K562 treated with DMSO at 1 percent for 12 hours (cell line): Measurements from ENCODE around the gene TPRG1L. TPM values are rescaled to one million over a fixed set of nuclear protein-coding genes. Genes with fewer than 3 reads are reported as not detected.

ENCODE experiments used
- total RNA-seq: library from RNA; unstranded; fragments of 300-600 nt; gene quantifications from 2 replicates; pipeline ENCODE4 v1.2.3, GENCODE V29; 2022; ENCODE audit not compliant: insufficient read depth

Gene TPRG1L
- 21.6 and 24.4 TPM in 2 replicates for total RNA-seq

GRCh38 chr1:3624200-3625136 is at the start of gene TPRG1L:
Gene TPRG1L, plus strand, starts transcription at chr1:3625015. Its CDS starts 58 bp downstream, at chr1:3625073.

GRCh38 chr1:3611170-3612019 is 13.4 kb upstream of the TPRG1L start, which contains the start of gene MEGF6:
Gene MEGF6, minus strand, starts transcription at chr1:3611508. Its CDS starts 240 bp downstream, at chr1:3611268.

DNA sequence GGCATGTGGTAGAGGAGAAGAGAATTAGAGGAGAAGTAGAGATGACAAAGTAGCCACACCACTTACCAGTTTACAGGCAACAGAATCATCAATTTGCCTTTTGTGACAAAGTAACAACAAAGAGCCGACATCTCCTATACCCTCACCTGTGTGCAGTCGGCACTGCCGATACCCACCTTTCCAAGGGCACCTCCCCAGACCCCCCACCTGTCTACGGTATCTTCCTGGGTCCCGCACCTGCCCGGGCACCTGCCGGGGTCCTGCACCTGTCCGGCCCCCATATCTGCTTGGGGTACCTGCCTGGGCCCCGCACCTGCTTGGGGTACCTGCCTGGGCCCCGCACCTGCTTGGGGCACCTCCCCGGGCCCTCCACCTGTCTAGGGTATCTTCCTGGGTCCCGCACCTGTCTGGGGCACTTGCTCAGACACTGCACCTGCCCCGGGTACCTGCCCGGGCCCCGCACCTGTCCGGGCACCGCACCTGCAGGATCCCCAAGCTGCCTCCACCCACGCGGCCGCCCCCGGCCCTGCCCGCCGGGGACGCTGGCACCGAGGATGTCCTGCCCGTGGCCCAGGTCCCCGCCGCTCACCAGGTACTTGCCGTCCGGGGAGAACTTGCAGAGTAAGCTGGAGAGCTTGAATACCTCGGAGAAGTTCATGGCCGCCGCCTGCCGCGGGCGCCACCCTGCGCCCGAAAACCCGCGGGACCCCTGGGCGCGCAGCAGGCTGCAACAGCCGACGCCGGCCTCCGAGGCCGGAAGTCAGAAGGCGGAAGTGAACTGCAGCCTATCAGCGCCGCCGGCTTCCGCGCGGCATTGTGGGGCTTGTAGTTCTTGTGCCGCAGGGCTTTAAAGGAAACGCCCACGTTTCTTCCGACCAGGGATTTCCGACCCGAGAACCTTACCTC is 24.8 kb downstream of the TPRG1L start, which contains the start of gene WRAP73:
Gene WRAP73 (minus strand): TSS at position 762 of the 906 bp plus-strand sequence. CDS start 104 bp downstream, at position 658.

DNA sequence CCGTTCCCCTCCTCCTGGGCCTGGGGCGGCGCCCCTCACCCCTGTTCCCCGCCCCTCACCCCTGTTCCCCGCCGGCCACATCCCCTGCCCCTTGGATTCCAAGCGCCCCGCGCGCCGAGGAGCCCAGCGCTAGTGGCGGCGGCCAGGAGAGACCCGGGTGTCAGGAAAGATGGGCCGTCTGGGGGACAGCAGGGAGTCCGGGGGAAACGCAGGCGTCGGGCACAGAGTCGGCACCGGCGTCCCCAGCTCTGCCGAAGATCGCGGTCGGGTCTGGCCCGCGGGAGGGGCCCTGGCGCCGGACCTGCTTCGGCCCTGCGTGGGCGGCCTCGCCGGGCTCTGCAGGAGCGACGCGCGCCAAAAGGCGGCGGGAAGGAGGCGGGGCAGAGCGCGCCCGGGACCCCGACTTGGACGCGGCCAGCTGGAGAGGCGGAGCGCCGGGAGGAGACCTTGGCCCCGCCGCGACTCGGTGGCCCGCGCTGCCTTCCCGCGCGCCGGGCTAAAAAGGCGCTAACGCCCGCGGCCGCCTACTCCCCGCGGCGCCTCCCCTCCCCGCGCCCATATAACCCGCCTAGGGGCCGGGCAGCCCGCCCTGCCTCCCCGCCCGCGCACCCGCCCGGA is 27.2 kb downstream of the TPRG1L start, which contains the start of gene TP73:
Gene TP73 (plus strand): TSS at position 587 of the 618 bp plus-strand sequence. CDS start 29,850 bp downstream, outside the sequence.

Other genes with a start within 250 kb of the TPRG1L start
- 4.3 and 6.2 TPM in 2 replicates for gene ARHGEF16, start 170.3 kb upstream of the TPRG1L start, total RNA-seq
- 2.2 and 6.2 TPM in 2 replicates for gene MEGF6, start 13.5 kb upstream of the TPRG1L start, total RNA-seq
- 40.5 and 55.5 TPM in 2 replicates for gene WRAP73, start 25.1 kb downstream of the TPRG1L start, total RNA-seq
- 0.74 and 0.89 TPM in 2 replicates for gene TP73, start 27.5 kb downstream of the TPRG1L start, total RNA-seq
- not detected in 2 replicates for gene CCDC27, start 127.4 kb downstream of the TPRG1L start, total RNA-seq
- 70.4 and 83.0 TPM in 2 replicates for gene SMIM1, start 147.7 kb downstream of the TPRG1L start, total RNA-seq
- gene LRRC47, start 171.5 kb downstream of the TPRG1L start, total RNA-seq = 26.9 and 40.7 TPM in 2 replicates
- 8.5 and 31.3 TPM in 2 replicates for gene CEP104, start 232.2 kb downstream of the TPRG1L start, total RNA-seq
- gene DFFB, start 232.5 kb downstream of the TPRG1L start, total RNA-seq = 2.5 and 5.4 TPM in 2 replicates